ENCODE data around the gene PCBP1. TPM values are rescaled to one million over a fixed set of nuclear protein-coding genes. Genes with fewer than 3 reads are reported as not detected.
"Not testable (repeated sequence)": the region's sequence is repeated elsewhere in the genome, so short reads cannot be mapped to it uniquely, and the experiment has no call there.

The PCBP1 gene
- total RNA-seq, 2 experiments from 2014 or later: 470 to 489 TPM

GRCh38 chr2:70046534-70046933 lies 40.7 kb upstream of the PCBP1 start:
- ChIA-PET POLR2A (no interaction called here), CTCF (interaction anchor here (1.0 to 1.1 kb wide), 2 partner anchors 22 to 24 kb away, joined by 3 read pairs; no protein-coding TSS in a partner anchor)
- DNase-seq (no peak), ATAC-seq (no peak)
- intact Hi-C loops (cut with micrococcal nuclease): no loop called here
- TF ChIP-seq CTCF (IDR thresholded peaks at IDR 0.05): no peak
- Mint-ChIP-seq H3K27ac (peak overlapping the region; percentile 7), H3K4me1 (ENCODE audit: low read depth) (peaks cover 23% of the 10 kb centered on the region), H3K4me3 (no peak overlapping the region), H3K27me3 (no peaks in the 10 kb centered on the region), H3K36me3 (ENCODE audit: low read depth) (peaks cover 18% of the 10 kb centered on the region), H3K9me3 (no peaks in the 10 kb centered on the region)

- intact Hi-C loops (cut with micrococcal nuclease): no loop called here
- no peak for TF ChIP-seq CTCF (IDR thresholded peaks at IDR 0.05)
- Mint-ChIP-seq H3K4me1 (ENCODE audit: low read depth) (peaks cover 20% of the 10 kb centered on the region), H3K27ac (no peak overlapping the region), H3K36me3 (ENCODE audit: low read depth) (peaks cover 21% of the 10 kb centered on the region), H3K27me3 (no peaks in the 10 kb centered on the region), H3K9me3 (no peaks in the 10 kb centered on the region), H3K4me3 (no peak overlapping the region)
- DNase-seq: no peak
- ChIA-PET POLR2A (interaction anchor here (0.6 to 0.8 kb wide), 2 partner anchors 38 to 205 kb away, joined by 3 read pairs; no protein-coding TSS in a partner anchor), CTCF (no interaction called here)
- no peak for ATAC-seq
Observed at GRCh38 chr2:70047451-70047850, 39.8 kb upstream of the PCBP1 start.

GRCh38 chr2:70049255-70049654 lies 38.0 kb upstream of the PCBP1 start:
- POLR2A ChIA-PET: no interaction called here
- H3K9me3 Mint-ChIP-seq: no peaks in the 10 kb centered on the region

GRCh38 chr2:70050631-70051425 lies 36.4 kb upstream of the PCBP1 start:
- intact Hi-C loops (cut with micrococcal nuclease): no loop called here
- ChIA-PET POLR2A (no interaction called here), CTCF (interaction anchor here (1.0 kb wide), 1 partner anchor 13 kb away, joined by 3 read pairs; no protein-coding TSS in a partner anchor)
- no peak for TF ChIP-seq CTCF (IDR thresholded peaks at IDR 0.05)
- Mint-ChIP-seq H3K4me1 (ENCODE audit: low read depth) (peaks cover 4% of the 10 kb centered on the region), H3K36me3 (ENCODE audit: low read depth) (peaks cover 25% of the 10 kb centered on the region), H3K27me3 (no peaks in the 10 kb centered on the region), H3K9me3 (no peaks in the 10 kb centered on the region), H3K4me3 (no peak overlapping the region), H3K27ac (no peak overlapping the region)
- ATAC-seq (no peak), DNase-seq (no peak)

More at GRCh38 chr2:70049255-70049654, 38.0 kb upstream of the PCBP1 start:
- peak overlapping the region; percentile 18 for H3K27ac Mint-ChIP-seq
- H3K4me1 Mint-ChIP-seq (ENCODE audit: low read depth): peaks cover 4% of the 10 kb centered on the region
- peaks cover 21% of the 10 kb centered on the region for H3K36me3 Mint-ChIP-seq (ENCODE audit: low read depth)
- intact Hi-C loops (cut with micrococcal nuclease): no loop called here
- no peak for TF ChIP-seq CTCF (IDR thresholded peaks at IDR 0.05)
- no peak for ATAC-seq
- H3K4me3 Mint-ChIP-seq: no peak overlapping the region
- no peaks in the 10 kb centered on the region for H3K27me3 Mint-ChIP-seq
- no peak for DNase-seq
- CTCF ChIA-PET: interaction anchor here (0.9 to 1.6 kb wide), 5 partner anchors 8 to 137 kb away, joined by 3 to 5 read pairs (median 3); no protein-coding TSS in a partner anchor

GRCh38 chr2:70055259-70055658 lies 32.0 kb upstream of the PCBP1 start:
- H3K27me3 Mint-ChIP-seq; ATAC-seq; DNase-seq; H3K4me1 Mint-ChIP-seq (ENCODE audit: low read depth); H3K27ac Mint-ChIP-seq; intact Hi-C loops (cut with micrococcal nuclease); CTCF ChIA-PET; H3K4me3 Mint-ChIP-seq; H3K9me3 Mint-ChIP-seq; POLR2A ChIA-PET: not testable (repeated sequence)
- peaks cover 31% of the 10 kb centered on the region for H3K36me3 Mint-ChIP-seq (ENCODE audit: low read depth)
